ENCODE data around the gene SPATA6.

SPATA6 gene

GRCh38 chr1:48248356-48248755, 223.6 kb downstream of the SPATA6 start:
- no peak for ATAC-seq

DNA sequence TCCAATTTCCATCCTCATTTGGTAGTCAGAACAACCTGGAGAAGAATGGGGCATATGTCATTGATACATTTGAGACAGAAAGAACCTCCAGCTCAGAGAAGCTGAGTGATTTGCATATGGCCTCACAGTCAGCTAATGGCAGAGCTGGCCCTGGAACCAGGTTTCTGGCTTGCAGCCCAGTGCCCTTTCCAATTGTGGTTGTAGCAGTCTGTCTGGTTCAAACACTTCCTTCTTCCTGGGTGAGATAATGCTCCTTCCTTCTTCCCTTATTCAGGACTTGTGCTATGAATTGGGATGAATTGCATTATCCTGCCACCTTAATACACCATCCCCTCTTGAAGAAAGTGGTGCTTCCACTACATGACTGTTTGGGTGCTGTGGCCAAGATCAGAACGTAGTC, 225.3 kb downstream of the SPATA6 start:
- no peak for ATAC-seq

Data from activated CD4-positive, CD25-positive, alpha-beta regulatory T cell treated with anti-CD3 and anti-CD28 coated beads, Interleukin-2, amount 50 U/mL, for 24 hours (primary cell).